B cell (primary cell): ENCODE results near the gene NMD3.

Experiments
- EZH2 ChIP-seq: IDR thresholded peaks from 2 replicates; pipeline ENCODE4 v1.6.1; 2012; ENCODE audit warnings: borderline replicate concordance, low read depth, mild to moderate bottlenecking, moderate library complexity, low read length; ENCODE audit not compliant: insufficient read depth, poor library complexity, severe bottlenecking
- TF ChIP-seq, protein P1 (sequence below): fragments of 200-600 bp; IDR thresholded peaks from one replicate; pipeline ENCODE4 v1.8.0; 2022; ENCODE audit warnings: antibody characterized with exemption, mild to moderate bottlenecking

DNA sequence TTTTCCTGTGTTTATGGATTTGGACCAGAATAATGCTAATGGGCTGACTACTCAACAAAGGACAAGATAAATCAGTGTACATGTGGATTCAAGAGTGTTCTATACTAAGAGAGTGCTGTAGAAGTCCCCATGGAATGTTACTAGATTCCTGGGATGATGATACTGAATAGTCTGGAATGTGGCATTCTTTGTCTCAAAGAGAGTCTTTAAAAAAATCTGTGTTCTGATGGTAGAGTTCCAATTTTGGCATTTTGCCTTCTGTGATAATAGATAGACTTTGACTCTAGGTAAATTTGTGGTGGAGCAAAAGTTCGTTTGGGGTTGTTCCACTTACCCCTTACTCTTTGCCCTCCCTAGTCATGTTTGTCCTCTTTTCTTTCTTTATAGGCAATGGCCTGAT lies 43.7 kb downstream of the NMD3 start:
- TF ChIP-seq, protein P1, sequence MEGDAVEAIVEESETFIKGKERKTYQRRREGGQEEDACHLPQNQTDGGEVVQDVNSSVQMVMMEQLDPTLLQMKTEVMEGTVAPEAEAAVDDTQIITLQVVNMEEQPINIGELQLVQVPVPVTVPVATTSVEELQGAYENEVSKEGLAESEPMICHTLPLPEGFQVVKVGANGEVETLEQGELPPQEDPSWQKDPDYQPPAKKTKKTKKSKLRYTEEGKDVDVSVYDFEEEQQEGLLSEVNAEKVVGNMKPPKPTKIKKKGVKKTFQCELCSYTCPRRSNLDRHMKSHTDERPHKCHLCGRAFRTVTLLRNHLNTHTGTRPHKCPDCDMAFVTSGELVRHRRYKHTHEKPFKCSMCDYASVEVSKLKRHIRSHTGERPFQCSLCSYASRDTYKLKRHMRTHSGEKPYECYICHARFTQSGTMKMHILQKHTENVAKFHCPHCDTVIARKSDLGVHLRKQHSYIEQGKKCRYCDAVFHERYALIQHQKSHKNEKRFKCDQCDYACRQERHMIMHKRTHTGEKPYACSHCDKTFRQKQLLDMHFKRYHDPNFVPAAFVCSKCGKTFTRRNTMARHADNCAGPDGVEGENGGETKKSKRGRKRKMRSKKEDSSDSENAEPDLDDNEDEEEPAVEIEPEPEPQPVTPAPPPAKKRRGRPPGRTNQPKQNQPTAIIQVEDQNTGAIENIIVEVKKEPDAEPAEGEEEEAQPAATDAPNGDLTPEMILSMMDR: no peak
- no peak for TF ChIP-seq EZH2
